Stimulated activated CD8-positive, alpha-beta memory T cell treated with anti-CD3 and anti-CD28 coated beads, Interleukin-15, amount 100 ng/mL, for 4 hours (primary cell): Measurements from ENCODE around the gene MSH6.

Experiments used
- DNase-seq, 2 donors: peaks; one replicate each; pipeline ENCODE4 v3.0.0-alpha.2; 2020; ENCODE audit warnings: low read depth in 2 of 2

MSH6 gene

DNA sequence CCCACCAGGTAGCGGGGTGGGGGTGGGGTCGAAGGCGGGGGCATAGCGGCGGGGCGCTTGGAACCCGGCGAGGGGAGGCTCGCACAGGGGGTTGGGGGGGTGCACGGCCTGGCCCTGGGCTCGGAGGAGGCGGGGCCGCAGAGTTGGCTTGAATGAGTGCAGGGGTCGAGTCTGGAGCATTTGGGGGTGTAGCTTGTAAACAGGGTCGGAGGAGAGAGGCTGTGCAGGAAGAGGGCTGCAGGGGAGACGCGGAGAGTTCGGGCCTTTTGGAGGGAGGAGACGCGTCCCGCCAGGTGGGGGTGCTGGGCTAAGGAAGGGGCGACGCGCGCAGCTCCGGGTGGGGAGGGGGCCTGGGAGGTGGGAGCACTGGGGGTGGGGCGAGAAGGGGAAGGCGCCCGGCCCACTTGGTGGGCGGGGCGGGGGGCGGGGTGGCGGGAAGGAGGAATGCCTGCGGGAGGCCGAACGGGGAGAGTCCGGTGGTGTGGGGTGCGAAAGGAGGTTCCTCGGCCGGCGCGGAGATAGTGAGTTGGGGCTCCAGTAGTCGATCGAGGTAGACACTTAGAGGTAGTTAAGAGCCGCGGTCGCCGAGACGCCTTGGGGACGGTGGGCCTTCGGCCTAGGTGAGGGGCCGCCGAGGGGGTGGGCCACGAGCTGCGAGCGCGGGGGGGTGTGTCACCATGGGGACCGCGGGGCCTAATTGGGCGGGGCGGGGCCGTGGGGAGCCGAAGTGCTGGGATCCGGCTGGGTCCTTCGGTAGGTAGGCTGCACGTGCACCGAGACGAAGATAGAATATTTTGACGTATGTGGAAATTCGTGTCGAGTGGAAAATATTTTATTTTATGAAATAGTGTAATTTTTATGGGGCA is 774 bp downstream of the MSH6 start:
- DNase-seq: peak; percentile 26 to 34

DNA sequence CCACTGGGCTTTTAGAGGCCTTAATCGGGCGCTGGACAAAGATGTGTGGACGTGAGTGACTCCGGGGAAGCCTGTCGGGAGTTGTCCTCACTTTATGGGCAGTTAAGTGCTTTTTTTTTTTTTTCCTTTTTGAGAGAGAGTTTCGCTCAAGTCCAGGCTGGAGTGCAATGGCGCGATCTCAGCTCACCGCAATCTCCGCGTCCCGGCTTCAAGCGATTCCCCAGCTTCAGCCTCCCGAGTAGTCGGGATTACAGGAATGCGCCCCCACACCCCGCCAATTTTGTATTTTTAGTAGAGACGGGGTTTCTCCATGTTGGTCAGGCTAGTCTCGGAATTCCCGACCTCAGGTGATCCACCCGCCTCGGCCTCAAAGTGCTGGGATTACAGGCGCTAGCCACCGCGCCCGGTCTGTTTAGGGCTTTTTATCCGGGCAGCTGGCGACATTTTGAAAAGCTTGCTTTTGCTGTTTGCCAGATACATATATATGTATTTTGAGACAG is 1.5 kb downstream of the MSH6 start:
- DNase-seq: no peak

- DNase-seq: no peak
Observed at GRCh38 chr2:47785986-47786385, 3.0 kb downstream of the MSH6 start.

DNA sequence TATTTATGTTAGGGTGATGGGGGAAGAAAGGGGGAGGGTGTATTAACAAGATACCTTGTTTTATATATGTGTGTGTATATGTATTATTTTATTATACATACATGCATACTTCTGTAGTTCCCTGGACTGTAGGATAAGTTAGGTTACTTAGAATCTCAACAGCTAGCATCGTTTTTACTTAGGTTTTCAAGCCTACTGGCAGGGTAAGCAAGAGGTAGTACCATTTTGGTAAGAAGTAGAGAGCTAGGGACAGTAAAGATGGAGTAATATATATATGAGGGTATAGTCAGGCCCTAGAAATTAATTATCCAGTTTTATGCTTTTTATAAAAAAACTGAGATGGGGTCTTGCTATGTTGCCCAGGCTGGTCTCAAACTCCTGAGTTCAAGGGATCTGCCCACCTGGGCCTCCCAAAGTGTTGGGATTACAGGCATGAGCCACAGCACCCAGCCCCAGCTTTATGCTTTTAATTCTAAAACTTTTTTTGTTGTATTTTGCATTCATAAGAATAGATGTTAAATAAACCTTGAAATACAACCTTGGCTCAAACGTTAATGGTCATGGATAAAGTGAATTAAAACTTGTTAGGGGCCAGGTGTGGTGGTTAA is 13.2 kb downstream of the MSH6 start:
- no peak for DNase-seq

- no peak for DNase-seq
Observed at GRCh38 chr2:47798631-47799030, 15.7 kb downstream of the MSH6 start.

GRCh38 chr2:47799031-47799609 is 16.2 kb downstream of the MSH6 start:
- no peak for DNase-seq

DNA sequence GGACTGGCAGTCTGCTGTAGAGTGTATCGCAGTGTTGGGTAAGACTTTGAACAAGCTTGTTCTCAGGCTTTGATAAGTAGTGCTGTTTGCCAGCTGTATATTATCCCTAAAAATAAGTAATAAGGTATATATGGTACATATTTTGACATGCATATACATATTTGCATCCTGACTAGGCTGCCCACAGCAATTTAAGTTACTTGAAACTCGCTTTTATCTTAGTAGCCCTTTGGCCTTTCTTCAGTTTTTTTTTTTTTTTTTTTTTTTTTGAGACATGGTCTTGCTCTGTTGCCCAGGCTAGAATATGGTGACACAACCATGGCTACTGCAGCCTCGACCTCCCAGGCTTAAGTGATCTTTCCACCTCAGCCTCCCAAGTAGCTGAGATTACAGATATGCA is 18.2 kb downstream of the MSH6 start:
- DNase-seq: no peak

GRCh38 chr2:47803363-47803762 is 20.4 kb downstream of the MSH6 start:
- DNase-seq: no peak

- DNase-seq: no peak
Observed at GRCh38 chr2:47803770-47804169, 20.8 kb downstream of the MSH6 start.

DNA sequence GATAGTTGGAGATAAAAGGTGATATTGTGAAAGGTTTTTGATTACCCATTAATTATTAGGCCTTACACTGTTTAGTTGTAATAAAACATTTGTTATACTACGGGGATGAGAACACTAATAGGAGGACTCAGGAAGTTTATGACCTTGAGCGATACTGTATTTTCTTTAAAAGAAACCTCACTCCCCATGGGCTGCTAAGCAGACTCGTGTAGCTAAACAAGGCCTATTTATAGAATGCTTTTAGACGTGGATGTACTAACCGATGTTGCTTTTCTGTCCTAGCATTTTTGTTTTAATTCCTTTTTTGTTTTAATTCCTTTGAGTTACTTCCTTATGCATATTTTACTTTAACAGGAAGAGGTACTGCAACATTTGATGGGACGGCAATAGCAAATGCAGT is 22.9 kb downstream of the MSH6 start:
- DNase-seq: no peak

DNA sequence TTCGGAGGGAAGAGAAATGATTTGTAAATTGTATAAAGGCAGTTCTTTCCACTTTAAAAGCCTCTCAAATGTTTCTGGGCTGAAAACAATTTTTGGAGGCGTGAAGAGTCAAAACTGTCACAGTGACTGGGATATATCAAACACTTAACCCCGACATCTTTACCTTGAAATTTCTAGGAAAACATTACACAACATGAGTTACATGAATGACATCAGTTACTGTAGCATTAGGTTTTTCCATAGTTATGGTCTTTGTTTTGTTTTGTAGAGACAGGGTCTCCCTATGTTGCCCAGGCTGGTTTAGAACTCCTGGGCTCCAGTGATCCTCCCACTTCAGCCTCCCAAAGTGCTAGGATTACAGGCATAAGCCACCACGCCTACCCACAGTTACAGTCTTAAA is 25.7 kb downstream of the MSH6 start:
- DNase-seq: no peak

DNA sequence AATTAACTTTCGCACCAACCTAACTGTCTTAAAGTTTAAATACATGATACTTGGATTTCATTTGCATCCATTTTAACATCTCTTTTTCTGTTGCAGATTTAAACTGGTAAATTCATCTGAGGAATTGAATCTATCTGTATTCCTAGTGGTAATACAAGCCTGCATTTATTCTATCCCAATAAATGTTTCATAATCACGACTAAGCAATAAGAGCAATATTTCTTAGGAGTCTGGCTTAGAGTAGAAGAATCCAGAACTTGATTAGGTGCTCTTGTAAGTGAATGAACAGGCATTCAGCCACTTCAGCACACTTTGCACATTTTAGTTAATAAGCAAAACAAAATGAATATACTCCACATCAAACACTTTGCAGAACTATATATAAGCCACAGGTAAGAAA is 27.0 kb downstream of the MSH6 start:
- DNase-seq: no peak

- DNase-seq: no peak
Observed at GRCh38 chr2:47810850-47811249, 27.9 kb downstream of the MSH6 start.

GRCh38 chr2:47811668-47812067 is 28.7 kb downstream of the MSH6 start:
- DNase-seq: no peak

DNA sequence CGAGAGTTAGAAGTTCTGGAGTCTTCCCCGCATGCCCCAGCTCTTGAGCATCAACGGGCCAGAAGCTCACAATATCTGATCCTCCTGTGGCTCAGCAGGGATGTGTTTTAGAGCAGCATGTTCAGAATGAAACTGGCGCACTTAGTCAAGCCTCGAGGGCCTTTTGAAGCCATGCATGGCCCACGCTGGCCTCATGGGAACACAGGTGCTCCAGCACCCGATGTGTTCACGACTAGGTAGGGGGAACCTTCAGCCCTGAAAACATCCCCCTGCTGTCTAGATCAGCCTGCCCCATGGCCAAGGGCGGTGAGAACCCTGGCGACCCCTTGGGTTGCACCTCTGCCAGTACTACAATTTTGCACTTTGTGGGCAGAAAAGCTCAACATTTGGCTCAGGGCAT is 32.8 kb downstream of the MSH6 start:
- DNase-seq: no peak

- DNase-seq: no peak
Observed at GRCh38 chr2:47818777-47819176, 35.8 kb downstream of the MSH6 start.

DNA sequence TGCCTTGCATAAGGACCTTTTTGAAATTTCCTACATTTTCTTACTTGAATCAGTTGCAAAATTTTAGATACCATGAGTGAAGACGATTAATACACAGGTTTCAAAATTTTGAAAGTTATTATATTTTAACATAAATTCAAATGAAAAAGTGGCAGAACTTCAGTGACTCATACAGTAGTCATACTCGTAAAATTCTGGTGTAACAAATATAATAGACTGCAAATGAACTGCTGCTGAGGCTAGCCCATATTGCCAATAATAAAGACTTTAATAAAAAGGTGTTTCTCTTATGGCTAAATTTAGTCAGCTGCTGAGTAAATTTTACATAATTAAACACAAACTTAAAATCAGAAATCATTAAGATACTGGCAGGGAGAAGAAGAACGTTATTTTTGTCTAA is 36.9 kb downstream of the MSH6 start:
- no peak for DNase-seq

DNA sequence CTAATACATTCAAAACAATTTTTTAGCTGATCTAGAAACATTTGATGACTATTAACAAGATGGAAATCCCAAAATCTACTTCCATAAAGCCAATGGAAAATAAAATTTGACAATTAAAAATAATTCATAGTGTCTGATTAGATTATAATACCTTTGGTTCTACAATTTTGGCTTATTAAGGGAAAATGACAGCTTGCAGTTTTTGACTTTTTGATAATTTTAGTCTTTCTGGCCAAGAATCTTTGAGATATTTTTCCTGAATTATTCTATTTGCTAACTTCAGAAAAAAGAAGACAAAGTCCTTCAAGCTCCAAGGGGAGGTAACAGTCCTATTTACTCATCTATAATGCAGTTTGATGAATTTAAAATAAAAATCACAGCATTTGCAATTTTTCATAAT is 39.6 kb downstream of the MSH6 start:
- DNase-seq: no peak

GRCh38 chr2:47833516-47833968 is 50.6 kb downstream of the MSH6 start:
- DNase-seq: no peak

- DNase-seq: no peak
Observed at GRCh38 chr2:47838249-47838648, 55.3 kb downstream of the MSH6 start.

DNA sequence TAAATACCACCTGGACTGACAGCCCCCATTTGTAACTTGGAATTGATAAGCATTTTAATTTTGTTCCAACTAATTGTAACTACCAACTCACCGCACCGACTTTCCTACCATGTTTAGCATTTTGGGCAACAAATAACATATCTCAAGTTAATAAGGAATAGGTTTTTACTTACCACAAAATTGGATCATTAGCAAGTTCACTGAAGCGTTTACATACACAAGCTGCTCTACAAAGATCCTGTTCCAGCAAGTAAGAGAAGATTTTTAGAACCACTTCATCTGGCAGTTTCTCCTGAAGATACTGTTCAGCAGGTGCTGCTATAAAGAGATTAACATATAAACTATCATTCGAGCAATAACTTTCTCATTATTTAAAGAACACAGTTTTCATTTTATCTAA is 55.7 kb downstream of the MSH6 start:
- no peak for DNase-seq

GRCh38 chr2:47842846-47843245 is 59.9 kb downstream of the MSH6 start:
- DNase-seq: no peak

- no peak for DNase-seq
Observed at GRCh38 chr2:47843407-47843806, 60.5 kb downstream of the MSH6 start.
